ES-I3 (cell line): ENCODE measurements around the gene BCLAF1.
A peak's percentile ranks its signal among the peaks of the same experiment; 100 is the strongest.

ENCODE experiments used
- H3K36me3 ChIP-seq: 2 replicates; pipeline ENCODE4 v1.6.1; 2013; ENCODE audit warnings: mild to moderate bottlenecking, low read length, control low read depth, moderate library complexity; ENCODE audit not compliant: insufficient read depth
- H3K4me1 ChIP-seq: 2 replicates; pipeline ENCODE4 v1.6.1; 2013; ENCODE audit warnings: mild to moderate bottlenecking, control low read depth, low read length; ENCODE audit not compliant: insufficient read depth
- H3K9ac ChIP-seq: 2 replicates; pipeline ENCODE4 v1.6.1; 2013; ENCODE audit warnings: low read depth, mild to moderate bottlenecking, low read length, moderate library complexity
- H3K9me3 ChIP-seq: 2 replicates; pipeline ENCODE4 v1.6.1; 2013; ENCODE audit warnings: mild to moderate bottlenecking, low read length, moderate library complexity; ENCODE audit not compliant: control insufficient read depth, insufficient read depth

The BCLAF1 gene

GRCh38 chr6:136288566-136289326, 900 bp downstream of the BCLAF1 start:
- Histone ChIP-seq H3K36me3 (no peaks in the 10 kb centered on the region), H3K4me1 (peaks cover 14% of the 10 kb centered on the region; the same call in 1 of the 2 replicates), H3K9me3 (no peaks in the 10 kb centered on the region), H3K9ac (peak overlapping the region; percentile 97)

- H3K9ac ChIP-seq, result 0 out of 2 replicates have a peak overlapping the region, but pooled peaks have one; percentile 26
- peaks cover 8% of the 10 kb centered on the region; the same call in 1 of the 2 replicates for H3K36me3 ChIP-seq
These were observed 4.7 kb downstream of the BCLAF1 start for GRCh38 chr6:136284909-136285308.

GRCh38 chr6:136282906-136283305, 6.7 kb downstream of the BCLAF1 start:
- no peaks in the 10 kb centered on the region for H3K9me3 ChIP-seq
- no peak overlapping the region for H3K9ac ChIP-seq
- H3K36me3 ChIP-seq, result peaks cover 10% of the 10 kb centered on the region; the same call in 1 of the 2 replicates
- H3K4me1 ChIP-seq, result peaks cover 14% of the 10 kb centered on the region; the same call in 1 of the 2 replicates

More at GRCh38 chr6:136284909-136285308, 4.7 kb downstream of the BCLAF1 start:
- Histone ChIP-seq H3K9me3 (no peaks in the 10 kb centered on the region), H3K4me1 (peaks cover 14% of the 10 kb centered on the region; the same call in 1 of the 2 replicates)

- Histone ChIP-seq H3K4me1 (peaks cover 10% of the 10 kb centered on the region; the same call in 1 of the 2 replicates), H3K9me3 (no peaks in the 10 kb centered on the region), H3K9ac (no peak overlapping the region), H3K36me3 (peaks cover 17% of the 10 kb centered on the region)
These were observed 9.5 kb downstream of the BCLAF1 start for GRCh38 chr6:136280032-136280609.

- H3K9ac ChIP-seq, result no peak overlapping the region
- H3K4me1 ChIP-seq, result no peaks in the 10 kb centered on the region
- H3K9me3 ChIP-seq, result no peaks in the 10 kb centered on the region
- H3K36me3 ChIP-seq, result peaks cover 29% of the 10 kb centered on the region
These were observed 15.6 kb downstream of the BCLAF1 start for GRCh38 chr6:136274062-136274461.

GRCh38 chr6:136265101-136265500, 24.5 kb downstream of the BCLAF1 start:
- Histone ChIP-seq H3K9ac (no peak overlapping the region), H3K4me1 (no peaks in the 10 kb centered on the region), H3K9me3 (no peaks in the 10 kb centered on the region), H3K36me3 (peaks cover 34% of the 10 kb centered on the region)

- Histone ChIP-seq H3K9me3 (no peaks in the 10 kb centered on the region), H3K36me3 (peaks cover 25% of the 10 kb centered on the region), H3K4me1 (no peaks in the 10 kb centered on the region), H3K9ac (no peak overlapping the region)
These were observed 26.7 kb downstream of the BCLAF1 start for GRCh38 chr6:136262940-136263339.

GRCh38 chr6:136254851-136255466, 34.7 kb downstream of the BCLAF1 start:
- H3K36me3 ChIP-seq, result no peaks in the 10 kb centered on the region
- H3K4me1 ChIP-seq, result no peaks in the 10 kb centered on the region
- H3K9me3 ChIP-seq, result no peaks in the 10 kb centered on the region
- no peak overlapping the region for H3K9ac ChIP-seq

GRCh38 chr6:136253734-136254133, 35.9 kb downstream of the BCLAF1 start:
- H3K36me3 ChIP-seq, result no peaks in the 10 kb centered on the region
- no peak overlapping the region for H3K9ac ChIP-seq
- no peaks in the 10 kb centered on the region for H3K9me3 ChIP-seq
- no peaks in the 10 kb centered on the region for H3K4me1 ChIP-seq

GRCh38 chr6:136252441-136252840, 37.2 kb downstream of the BCLAF1 start:
- H3K36me3 ChIP-seq, result no peaks in the 10 kb centered on the region
- no peak overlapping the region for H3K9ac ChIP-seq
- no peaks in the 10 kb centered on the region for H3K9me3 ChIP-seq
- H3K4me1 ChIP-seq, result no peaks in the 10 kb centered on the region

- Histone ChIP-seq H3K4me1 (no peaks in the 10 kb centered on the region), H3K36me3 (no peaks in the 10 kb centered on the region), H3K9ac (no peak overlapping the region; the same call in 1 of the 2 replicates), H3K9me3 (no peaks in the 10 kb centered on the region)
These were observed 38.3 kb downstream of the BCLAF1 start for GRCh38 chr6:136251394-136251793.

GRCh38 chr6:136250686-136251008, 39.0 kb downstream of the BCLAF1 start:
- no peaks in the 10 kb centered on the region for H3K36me3 ChIP-seq
- no peaks in the 10 kb centered on the region for H3K4me1 ChIP-seq
- H3K9ac ChIP-seq, result peak overlapping the region; percentile 80
- H3K9me3 ChIP-seq, result no peaks in the 10 kb centered on the region; the same call in 1 of the 2 replicates

- Histone ChIP-seq H3K9me3 (no peaks in the 10 kb centered on the region; the same call in 1 of the 2 replicates), H3K4me1 (no peaks in the 10 kb centered on the region), H3K9ac (peak within 1 kb of the TSS; percentile 80), H3K36me3 (no peaks in the 10 kb centered on the region)
These were observed 39.6 kb downstream of the BCLAF1 start, which contains the start of gene MTFR2 for GRCh38 chr6:136249811-136250685. MTFR2 (minus strand) TSS chr6:136250311; CDS start chr6:136249099, 1,212 bp downstream.

- Histone ChIP-seq H3K36me3 (no peaks in the 10 kb centered on the region), H3K9ac (peak overlapping the region; percentile 80; the same call in 1 of the 2 replicates), H3K4me1 (no peaks in the 10 kb centered on the region), H3K9me3 (no peaks in the 10 kb centered on the region; the same call in 1 of the 2 replicates)
These were observed 40.3 kb downstream of the BCLAF1 start for GRCh38 chr6:136249336-136249735.
